ENCODE measurements around the gene GPHN. TPM values are rescaled to one million over a fixed set of nuclear protein-coding genes. Genes with fewer than 3 reads are reported as not detected.
A peak's percentile ranks its signal among the peaks of the same experiment; 100 is the strongest.

The GPHN gene
- total RNA-seq, 4 donors from 2014 or later: 9.1 to 21.1 (median 15.9) TPM

GRCh38 chr14:66508547-66508845 is 549 bp downstream of the GPHN start:
- Histone ChIP-seq H3K4me1 (peaks cover 20 to 30% (median 21%) of the 10 kb centered on the region in 4 donors), H3K9me3 (no peaks in the 10 kb centered on the region), H3K27me3 (no peaks in the 10 kb centered on the region), H3K4me3 (peak overlapping the region; percentile 76 to 91 (median 90)), H3K27ac (replicated peaks in 1 of 4) (peak overlapping the region; percentile 90 to 95 (median 94)), H3K36me3 (no peaks in the 10 kb centered on the region)
- WGBS: 0% methylated on average over 8 of the region's 19 CpGs
- DNase-seq (ENCODE audit: extremely low spot score): no peak
- intact Hi-C loops (cut with DNase I): no loop called here
- TF ChIP-seq POLR2A (IDR thresholded peaks at IDR 0.05; ENCODE audit: low read depth) (no peak), EP300 (IDR thresholded peaks at IDR 0.05) (no peak), POLR2AphosphoS5 (IDR thresholded peaks at IDR 0.05) (no peak)
- TF ChIP-seq, protein P1, sequence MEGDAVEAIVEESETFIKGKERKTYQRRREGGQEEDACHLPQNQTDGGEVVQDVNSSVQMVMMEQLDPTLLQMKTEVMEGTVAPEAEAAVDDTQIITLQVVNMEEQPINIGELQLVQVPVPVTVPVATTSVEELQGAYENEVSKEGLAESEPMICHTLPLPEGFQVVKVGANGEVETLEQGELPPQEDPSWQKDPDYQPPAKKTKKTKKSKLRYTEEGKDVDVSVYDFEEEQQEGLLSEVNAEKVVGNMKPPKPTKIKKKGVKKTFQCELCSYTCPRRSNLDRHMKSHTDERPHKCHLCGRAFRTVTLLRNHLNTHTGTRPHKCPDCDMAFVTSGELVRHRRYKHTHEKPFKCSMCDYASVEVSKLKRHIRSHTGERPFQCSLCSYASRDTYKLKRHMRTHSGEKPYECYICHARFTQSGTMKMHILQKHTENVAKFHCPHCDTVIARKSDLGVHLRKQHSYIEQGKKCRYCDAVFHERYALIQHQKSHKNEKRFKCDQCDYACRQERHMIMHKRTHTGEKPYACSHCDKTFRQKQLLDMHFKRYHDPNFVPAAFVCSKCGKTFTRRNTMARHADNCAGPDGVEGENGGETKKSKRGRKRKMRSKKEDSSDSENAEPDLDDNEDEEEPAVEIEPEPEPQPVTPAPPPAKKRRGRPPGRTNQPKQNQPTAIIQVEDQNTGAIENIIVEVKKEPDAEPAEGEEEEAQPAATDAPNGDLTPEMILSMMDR (IDR thresholded peaks at IDR 0.05): no peak

GRCh38 chr14:66508846-66509621 is 1.1 kb downstream of the GPHN start:
- no peaks in the 10 kb centered on the region for H3K36me3 ChIP-seq
- no peak for TF ChIP-seq POLR2A (IDR thresholded peaks at IDR 0.05; ENCODE audit: low read depth)
- no peak for TF ChIP-seq POLR2AphosphoS5 (IDR thresholded peaks at IDR 0.05)
- TF ChIP-seq EP300 (IDR thresholded peaks at IDR 0.05): no peak
- TF ChIP-seq, protein P1 (IDR thresholded peaks at IDR 0.05): no peak
- H3K9me3 ChIP-seq: no peaks in the 10 kb centered on the region
- no peaks in the 10 kb centered on the region for H3K27me3 ChIP-seq
- peak overlapping the region; percentile 76 to 91 (median 90) for H3K4me3 ChIP-seq
- intact Hi-C loops (cut with DNase I): no loop called here
- WGBS: 0% methylated on average over 21 of the region's 57 CpGs
- DNase-seq (ENCODE audit: extremely low spot score): no peak
- H3K4me1 ChIP-seq: peaks cover 20 to 30% (median 21%) of the 10 kb centered on the region in 4 donors
- H3K27ac ChIP-seq (replicated peaks in 1 of 4): peak overlapping the region; percentile 90 to 95 (median 94)

GRCh38 chr14:66509874-66510273 is 1.9 kb downstream of the GPHN start:
- TF ChIP-seq POLR2AphosphoS5 (IDR thresholded peaks at IDR 0.05) (no peak), EP300 (IDR thresholded peaks at IDR 0.05) (no peak), POLR2A (IDR thresholded peaks at IDR 0.05; ENCODE audit: low read depth) (no peak)
- TF ChIP-seq, protein P1 (IDR thresholded peaks at IDR 0.05): no peak
- Histone ChIP-seq H3K9me3 (no peaks in the 10 kb centered on the region), H3K27ac (replicated peaks in 1 of 4) (peak overlapping the region in 2 of 4 donors; percentile 93 to 94), H3K4me3 (peak overlapping the region; percentile 76 to 91 (median 90)), H3K4me1 (peaks cover 20 to 30% (median 21%) of the 10 kb centered on the region in 4 donors), H3K36me3 (no peaks in the 10 kb centered on the region), H3K27me3 (no peaks in the 10 kb centered on the region)
- DNase-seq (ENCODE audit: extremely low spot score): no peak
- WGBS: 41% methylated on average over 4 of the region's 4 CpGs
- intact Hi-C loops (cut with DNase I): no loop called here

DNA sequence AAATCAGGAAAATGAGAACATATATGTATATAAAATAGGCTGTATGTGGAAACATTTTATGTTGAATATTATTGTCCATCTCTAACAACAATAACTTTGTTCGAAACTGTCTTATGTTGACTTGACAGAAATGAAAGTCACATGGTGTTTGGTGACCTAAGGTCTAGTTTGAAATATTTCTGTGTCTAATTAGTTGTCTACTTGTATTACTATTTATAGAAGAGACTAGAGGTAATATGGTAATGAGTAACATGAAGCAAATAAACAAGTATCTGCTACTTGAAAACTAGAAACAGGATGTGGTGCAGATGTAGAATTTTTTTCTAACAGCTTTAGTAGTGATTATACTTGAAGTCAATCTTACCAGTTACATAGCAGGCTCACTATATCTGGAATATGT is 3.9 kb downstream of the GPHN start:
- H3K36me3 ChIP-seq: no peaks in the 10 kb centered on the region
- H3K27me3 ChIP-seq: no peaks in the 10 kb centered on the region
- no peak for TF ChIP-seq EP300 (IDR thresholded peaks at IDR 0.05)
- no peak for TF ChIP-seq POLR2A (IDR thresholded peaks at IDR 0.05; ENCODE audit: low read depth)
- TF ChIP-seq, protein P1 (IDR thresholded peaks at IDR 0.05): no peak
- TF ChIP-seq POLR2AphosphoS5 (IDR thresholded peaks at IDR 0.05): no peak
- H3K4me3 ChIP-seq: no peak overlapping the region
- H3K27ac ChIP-seq (replicated peaks in 1 of 4): no peak overlapping the region
- intact Hi-C loops (cut with DNase I): no loop called here
- no peak for DNase-seq (ENCODE audit: extremely low spot score)
- H3K9me3 ChIP-seq: no peaks in the 10 kb centered on the region
- 97% methylated on average over 1 of the region's 1 CpG for WGBS
- peaks cover 17 to 26% (median 17%) of the 10 kb centered on the region in 4 donors for H3K4me1 ChIP-seq

Data from esophagus muscularis mucosa (tissue), 4 donors.